SIG-M5 treated with dmso at 0.1 percent for 504 hours (cell line): ENCODE data around the gene AMACR.
"Not testable (repeated sequence)": the region's sequence is repeated elsewhere in the genome, so short reads cannot be mapped to it uniquely, and the experiment has no call there.

ENCODE experiments used
- DNase-seq: peaks from one replicate; lab custom pipeline; 2025; ENCODE audit not compliant: unreplicated experiment; lab: John Stamatoyannopoulos, UW

Gene AMACR

DNA sequence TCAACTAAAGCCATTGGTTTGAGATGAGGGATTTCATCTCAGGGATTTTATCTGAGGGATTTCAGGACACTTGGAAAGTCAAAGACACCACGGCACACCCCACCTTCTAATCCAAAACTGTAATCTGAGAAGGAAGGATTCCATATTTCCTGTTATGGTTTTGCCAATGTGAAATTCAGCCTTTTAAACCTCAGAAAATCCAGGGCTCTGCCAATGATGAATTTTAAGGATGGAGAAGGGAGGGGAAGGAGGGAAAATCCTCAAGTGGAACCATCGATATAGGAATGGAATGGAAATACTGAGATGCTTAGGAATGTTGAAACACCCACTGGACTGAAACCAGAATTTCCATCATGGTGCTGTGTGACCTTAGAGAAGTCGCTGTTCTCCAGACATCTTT lies 29.9 kb upstream of the AMACR start:
- DNase-seq: no peak

DNA sequence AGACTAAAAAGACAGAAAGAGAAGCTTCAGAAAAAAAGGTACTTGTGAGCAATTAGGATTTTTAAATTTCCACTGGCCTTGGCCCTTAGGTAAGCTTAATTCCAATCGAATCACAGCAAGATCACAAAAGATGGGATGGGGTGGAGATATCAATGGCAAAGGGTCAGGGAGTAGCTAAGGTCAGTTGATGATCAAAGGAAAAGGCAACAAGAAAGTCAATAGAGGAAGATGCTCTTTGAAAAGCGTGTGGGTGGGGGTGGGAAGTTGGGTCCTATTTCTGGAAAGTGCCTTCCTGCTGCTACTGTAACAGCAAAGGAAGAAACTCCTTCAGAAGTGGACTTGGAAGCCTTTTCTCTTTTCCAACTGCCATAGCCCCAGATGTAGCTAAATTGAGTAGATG lies 27.9 kb upstream of the AMACR start:
- no peak for DNase-seq

DNA sequence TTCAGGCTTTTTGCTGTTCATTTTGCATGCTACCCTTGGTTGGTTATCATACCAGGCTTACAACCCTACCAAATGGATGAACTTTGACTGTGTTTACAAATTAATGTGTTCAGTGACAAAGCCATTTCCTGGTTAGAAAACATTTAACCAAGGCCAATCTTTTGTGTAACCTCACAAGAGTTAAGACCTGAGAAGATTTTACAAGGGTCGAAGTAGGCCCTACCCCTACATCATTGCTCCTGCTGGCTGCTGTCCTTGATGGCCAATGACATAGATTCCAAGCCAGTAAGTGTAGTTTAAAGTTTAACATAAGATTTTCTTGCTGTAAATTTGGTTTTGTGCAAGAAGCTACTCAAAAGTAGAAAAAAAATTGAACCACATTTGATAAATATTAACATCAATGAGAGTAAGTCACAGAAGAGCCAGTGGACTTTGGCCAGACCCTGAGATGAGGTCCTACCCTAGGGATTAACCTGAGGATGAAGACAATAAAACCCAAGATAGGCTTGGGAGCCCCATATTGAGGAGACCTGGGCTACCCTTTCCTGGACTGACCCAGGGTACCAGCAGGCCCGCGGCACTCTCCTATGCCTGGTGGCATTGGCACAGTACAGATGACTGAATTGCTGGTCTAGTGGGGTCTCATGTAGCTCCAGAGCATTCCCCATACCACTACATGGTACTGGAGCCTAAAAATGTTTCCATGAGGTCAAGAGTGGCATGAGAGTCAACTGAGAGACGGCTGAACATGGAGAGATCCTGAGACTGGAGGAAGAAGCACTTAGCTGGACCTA lies 26.9 kb upstream of the AMACR start:
- DNase-seq: no peak

DNA sequence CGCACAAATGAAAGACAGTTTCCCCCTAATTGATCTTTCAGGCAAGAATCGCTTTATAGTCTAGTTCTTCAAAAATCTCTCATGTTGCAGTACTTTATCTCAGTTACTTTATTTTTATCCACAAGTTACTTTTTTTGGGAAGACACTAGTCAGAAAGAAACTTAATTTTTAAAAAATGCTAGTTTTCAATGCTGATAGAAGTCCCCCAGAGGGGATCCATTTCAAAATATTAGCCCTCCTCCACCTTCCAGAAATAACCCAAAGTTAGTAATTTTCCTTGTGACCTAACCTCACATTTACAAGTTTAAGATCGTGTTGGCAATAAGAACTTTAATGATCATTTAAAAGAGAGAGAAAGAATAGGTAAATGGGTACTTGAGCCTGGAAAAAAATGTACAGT lies 24.1 kb upstream of the AMACR start:
- DNase-seq: no peak

DNA sequence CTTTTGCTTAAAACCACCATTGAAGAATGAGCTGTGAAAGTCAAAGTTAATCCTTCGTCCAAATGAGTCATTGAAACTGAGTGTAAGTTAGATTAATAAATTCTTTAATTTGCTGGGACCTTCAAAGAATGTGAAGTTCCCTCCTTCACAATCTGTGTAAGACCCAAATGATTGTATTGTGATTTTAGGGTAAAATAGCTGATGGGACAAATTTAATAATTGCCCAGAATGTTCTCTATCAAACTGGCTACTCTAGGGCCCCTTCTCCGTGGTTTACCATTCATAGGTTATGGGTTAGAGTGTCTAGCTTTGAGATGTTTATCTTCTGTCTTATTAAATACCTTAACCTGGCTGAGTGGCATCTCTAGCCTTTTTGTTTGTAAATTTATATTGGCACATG lies 23.3 kb upstream of the AMACR start:
- DNase-seq: no peak

DNA sequence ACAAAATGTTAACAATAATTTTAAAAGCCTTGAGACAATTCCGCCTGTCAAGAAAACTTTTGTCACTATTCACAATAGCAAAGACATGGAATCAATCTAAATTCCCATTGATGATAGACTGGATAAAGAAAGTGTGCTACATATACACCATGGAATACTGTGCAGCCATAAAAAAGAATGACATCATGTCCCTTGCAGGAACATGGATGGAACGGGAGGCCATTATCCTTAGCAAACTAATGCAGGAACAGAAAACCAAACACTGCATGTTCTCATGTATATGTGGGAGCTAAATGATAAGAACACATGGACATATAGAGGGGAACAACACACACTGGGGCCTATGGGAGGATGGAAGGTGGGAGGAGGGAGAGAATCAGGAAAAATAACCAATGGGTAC lies 22.7 kb upstream of the AMACR start:
- DNase-seq: not testable (repeated sequence)

DNA sequence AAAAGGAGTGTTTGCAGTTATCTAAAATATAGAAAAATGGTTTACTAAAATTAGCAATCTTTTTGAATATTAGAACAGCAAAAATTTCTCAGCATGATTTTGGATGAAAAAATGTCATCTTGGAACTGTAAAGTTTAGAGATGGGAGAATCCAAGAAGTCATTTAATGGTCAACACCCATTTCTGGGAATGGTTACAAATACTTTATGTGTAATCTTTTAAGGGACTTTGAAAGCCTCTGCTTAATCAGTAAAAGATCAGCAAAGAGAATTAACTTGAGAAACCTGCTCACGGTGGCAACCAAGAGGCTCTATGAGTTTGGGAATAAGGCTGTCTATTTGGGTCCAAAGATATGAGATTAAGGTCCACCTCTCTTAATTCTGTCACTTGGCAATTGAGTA lies 22.2 kb upstream of the AMACR start:
- no peak for DNase-seq

DNA sequence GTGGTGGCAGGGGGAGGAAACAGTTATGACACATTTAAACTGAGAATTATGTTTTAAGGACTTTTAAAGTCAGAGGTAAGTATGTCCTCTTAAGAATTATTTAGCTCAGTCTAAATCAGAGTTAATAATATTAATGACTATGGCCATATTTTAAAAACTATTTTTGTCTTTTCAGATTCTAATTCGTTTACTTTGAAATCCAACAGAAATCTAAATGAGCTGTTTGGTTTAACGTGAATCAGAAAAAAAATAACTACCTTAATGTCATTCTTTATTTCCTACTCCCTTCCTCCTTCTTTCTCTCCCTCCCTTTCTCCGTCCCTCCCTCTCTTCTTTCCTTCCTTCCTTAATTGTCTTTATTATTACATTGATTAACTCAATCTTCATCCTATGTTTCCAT lies 20.5 kb upstream of the AMACR start:
- no peak for DNase-seq

DNA sequence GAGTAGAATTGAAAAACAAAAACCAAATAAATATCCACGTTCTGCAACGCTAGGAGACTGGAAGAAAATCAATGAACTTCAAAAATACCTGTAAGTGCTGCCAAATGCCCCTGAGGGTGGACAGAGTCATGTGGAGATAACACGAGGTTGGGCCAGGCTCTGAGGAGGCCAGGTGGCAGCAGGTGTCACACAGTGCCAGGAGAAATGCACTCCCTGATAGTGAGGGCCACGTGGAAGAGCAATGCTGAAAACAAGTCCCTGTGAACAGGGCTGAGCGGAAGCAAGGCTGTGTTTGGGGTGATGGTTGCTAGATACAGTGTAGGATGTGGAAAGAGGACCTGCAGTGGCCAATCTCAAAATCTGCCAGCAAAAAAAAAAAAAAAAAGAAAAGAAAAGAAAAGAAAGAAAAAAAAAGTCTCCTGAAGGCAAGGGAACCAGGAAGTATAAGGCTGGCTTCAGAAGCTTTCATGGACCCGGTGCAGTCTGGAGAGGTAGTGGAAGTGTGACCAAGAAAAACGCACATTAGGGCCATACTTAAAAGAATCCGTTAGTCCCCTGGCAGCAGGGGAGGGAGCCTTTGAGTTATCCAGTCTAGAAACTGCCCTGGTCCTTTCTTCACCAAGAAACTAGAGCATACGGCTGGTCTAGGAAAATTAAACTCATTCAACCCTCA lies 18.4 kb upstream of the AMACR start:
- DNase-seq: no peak

DNA sequence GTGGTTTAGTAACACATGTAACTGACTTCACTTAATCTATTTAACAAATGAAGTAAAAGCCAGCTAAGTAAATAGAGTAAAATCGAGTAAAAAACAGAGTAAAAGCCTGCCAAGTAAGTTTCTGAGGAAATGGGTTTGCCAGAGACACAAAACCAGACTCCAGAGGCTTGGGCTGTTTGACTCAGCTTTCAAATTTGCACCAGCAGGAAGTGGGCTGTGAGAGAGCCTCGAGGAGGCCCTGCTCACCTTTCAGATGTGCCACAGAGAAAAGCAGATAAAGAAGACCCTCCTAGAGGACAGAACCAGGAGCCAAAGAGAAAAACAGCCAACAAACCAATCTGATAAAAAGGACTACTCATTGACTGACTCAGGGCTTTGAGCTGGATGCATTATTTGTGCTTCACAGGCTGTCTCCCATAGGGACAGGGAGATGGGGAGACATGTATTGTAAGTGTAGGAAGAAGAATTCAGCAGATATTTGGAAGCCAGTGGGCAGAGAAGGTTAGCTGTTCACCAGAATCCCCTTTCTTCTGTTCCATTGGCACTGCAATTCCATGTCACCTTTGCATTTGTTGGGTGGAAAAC lies 14.4 kb upstream of the AMACR start:
- no peak for DNase-seq

DNA sequence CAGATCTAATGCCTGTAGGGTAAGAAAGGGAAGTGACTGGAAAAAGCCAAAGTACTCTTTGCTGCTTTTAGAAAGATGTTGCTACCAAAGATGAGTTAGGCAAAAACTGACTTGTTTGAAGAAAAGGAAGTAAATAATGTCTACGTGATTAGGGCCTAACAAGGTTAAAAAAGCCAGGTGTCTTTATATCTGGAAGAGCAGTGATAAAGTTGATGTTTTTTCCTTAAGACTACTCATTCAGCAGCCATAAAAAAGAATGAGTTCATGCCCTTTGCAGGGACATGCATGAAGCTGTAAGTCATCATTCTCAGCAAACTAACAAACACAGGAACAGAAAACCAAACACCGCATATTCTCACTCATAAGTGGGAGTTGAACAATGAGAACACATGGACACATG lies 13.5 kb upstream of the AMACR start:
- DNase-seq: no peak

DNA sequence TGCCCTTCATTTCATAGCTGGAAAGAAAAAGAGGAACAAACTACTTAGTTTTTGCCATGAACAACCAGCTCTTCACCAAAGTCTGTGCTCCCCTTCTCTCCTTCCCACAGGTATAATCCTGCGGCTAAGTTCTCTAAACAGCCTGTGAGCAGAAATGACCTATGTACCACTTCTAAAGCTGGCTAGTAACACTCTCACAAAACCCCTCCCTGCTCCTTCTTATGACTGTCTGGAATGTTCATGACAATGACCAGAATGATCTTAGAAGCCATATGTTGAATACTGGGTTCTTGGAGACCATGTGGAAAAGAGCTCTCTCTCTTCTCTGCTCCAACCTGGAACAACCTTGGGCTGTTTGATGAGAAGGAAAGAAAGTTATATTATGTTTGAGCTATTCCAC lies 12.9 kb upstream of the AMACR start:
- no peak for DNase-seq

DNA sequence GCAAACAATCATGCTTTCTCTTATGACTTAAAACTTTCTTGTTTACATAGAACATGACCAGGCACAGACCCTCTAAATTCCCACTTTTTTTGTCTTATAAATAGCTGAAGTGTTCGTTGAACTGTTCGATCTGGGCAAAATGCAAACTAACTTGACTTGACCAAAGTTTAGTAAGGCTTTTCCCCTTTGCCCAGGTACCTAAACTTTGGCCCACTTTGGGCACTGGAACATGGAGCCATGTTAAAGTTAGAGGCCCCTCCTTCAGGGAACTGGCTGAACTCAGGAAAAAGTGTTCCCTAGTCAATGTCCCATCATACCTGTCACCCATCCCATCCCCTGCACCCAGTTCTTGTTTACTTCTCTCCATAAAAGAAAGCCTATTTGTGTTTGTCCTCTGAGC lies 9.4 kb upstream of the AMACR start:
- DNase-seq: no peak

DNA sequence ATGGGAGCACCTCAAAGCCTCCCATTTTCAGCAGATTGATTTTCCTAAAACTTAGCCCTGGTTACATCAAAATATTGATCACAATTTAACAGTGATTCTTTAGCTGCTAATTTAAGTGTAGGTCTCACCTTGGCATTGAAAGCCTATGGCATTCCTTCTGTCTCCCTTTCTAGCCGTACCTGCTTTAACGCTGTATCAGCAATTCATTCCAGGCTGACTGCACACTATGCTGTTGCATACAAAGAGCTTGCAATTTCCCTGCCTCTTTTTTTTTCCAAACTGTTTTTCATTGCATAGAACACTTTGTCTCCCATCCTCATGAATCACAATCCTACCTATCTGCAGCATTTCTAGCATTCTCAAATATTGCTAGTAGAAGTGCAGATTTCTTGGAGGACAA lies 8.9 kb upstream of the AMACR start:
- no peak for DNase-seq

DNA sequence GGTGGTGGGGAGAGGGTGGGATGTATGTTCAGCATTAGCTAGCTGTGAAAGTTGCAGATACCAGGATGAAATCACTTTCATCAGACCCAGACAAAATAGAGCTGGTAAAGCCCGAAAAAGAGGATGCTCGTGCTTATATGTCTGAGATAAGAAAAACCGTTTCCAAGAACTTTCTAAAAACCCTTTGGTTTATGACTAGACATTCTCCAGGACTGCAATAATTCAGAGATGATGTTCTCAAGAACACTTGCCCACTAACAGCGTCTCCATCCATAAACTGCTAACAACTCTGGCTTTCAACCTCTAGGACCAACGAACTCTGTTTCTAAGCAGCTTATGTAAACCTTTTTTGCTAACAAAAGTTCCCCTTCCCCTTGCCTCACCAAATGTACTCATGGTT lies 8.4 kb upstream of the AMACR start:
- no peak for DNase-seq

DNA sequence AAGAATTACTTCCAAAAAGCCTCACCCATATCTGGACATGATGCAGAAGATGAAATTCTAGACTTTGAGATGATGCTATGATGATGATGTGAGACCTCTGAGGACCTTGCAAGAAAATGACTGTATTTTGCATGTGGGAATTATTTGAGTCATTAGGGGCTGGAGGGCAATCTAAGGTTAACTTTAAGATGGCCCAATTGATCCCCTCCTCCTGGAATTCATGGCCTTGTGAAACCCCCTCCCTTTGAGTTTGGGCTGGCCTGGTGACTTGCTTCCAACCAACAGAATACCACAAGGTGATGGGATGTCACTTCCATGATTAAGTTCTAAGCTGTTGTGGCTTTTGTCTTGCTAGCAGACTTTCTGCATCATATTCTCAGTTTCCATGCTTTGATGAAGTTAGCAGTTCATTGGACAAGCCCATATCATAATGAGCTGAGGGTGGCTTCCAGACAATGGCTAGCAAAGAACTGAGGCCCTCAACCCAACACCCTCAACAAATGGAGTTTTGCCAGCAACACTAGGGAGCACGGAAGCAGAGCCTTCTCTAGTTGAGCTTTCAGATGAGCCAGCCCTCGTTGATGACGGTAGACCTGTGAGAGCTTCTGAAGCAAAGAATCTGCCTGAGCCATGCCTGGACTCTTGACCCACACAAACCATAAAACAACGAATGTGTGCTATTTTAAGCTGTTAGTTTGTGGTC lies 7.4 kb upstream of the AMACR start:
- DNase-seq: no peak

DNA sequence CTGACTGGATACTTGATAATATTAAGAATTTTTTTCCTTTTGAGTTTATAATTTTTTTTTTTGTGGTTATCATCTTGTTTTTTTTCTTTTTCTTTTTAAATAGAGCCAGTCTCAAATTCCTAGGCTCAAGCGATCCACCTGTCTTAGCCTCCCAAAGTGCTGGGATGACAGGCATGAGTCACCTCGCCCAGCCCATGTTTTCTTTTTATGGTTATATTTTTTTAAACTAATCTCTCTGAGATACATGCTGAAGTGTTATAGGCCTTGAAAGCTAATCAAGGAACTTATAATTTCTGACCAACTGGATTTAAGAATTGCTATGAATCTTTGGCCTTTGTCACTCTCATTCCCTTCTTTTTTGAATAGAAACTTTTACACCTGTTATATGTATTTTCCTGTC lies 6.8 kb upstream of the AMACR start:
- no peak for DNase-seq

DNA sequence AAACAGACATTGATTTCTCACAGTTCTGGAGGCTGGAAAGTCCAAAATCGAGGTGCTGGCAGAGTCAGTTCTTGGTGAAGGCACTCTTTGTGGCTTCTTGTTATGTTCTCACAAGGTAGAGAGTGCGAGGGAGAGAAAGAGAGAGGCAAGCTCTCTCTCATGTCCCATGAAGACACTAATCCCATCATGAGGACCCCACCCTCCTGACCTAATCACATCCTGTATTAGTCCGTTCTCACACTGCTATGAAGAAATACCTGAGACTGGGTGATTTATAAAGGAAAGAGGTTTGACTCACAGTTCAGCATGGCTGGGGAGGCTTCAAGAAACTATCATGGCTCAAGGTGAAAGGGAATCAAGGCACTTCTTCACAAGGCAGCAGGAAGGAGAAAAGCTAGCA lies 5.7 kb upstream of the AMACR start:
- no peak for DNase-seq

DNA sequence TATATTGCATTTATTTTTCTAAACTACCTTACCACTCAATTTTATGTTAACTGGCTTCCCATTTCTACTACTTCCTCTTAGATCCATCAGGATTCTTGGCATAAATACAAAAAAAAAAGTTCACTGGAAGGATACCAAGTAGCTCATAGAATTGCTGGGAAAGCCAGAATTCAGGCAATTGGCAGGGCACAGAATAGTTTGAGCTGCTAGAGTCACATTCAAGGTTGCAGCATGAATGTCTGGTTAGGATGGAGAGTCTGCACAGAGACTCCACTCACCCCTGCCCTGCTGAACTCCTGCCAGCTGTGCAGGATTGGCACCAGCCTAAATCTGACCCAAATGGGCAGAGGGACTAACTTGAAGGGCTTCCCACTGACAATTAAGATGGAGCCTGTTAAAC lies 4.9 kb upstream of the AMACR start:
- DNase-seq: no peak

DNA sequence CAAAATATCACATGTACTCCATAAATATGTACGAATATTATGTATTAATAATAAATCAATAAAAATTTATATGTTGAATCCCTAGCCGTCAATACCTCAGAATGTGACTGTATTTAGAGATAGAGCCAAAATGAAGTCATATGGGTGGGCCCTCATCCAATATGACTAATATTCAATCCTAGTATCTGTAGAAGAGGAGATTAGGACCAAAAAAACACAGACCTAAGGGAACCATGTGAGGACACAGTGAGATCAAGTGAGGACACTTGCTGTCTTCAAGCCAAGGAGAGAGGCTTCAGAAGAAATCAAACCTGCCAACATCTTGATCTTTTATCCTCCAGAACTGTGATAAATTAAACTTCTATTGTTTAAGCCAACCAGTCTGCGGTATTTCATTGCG lies 3.7 kb upstream of the AMACR start:
- no peak for DNase-seq

DNA sequence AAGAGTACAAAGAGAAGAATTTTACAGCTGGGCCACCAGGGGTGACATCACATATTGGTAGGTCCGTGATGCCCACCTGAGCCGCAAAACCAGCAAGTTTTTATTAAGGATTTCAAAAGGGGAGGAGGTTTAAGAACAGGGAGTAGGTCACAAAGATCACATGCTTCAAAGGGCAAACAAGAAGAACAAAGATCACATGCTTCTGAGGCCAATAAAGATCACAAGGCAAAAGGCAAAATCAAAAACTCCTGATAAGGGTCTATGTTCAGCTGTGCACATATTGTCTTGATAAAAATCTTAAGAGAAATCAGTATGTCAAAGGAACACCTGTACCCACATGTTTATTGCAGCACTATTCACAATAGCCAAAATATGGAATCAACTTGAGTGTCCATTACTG lies 2.3 kb upstream of the AMACR start:
- DNase-seq: not testable (repeated sequence)

DNA sequence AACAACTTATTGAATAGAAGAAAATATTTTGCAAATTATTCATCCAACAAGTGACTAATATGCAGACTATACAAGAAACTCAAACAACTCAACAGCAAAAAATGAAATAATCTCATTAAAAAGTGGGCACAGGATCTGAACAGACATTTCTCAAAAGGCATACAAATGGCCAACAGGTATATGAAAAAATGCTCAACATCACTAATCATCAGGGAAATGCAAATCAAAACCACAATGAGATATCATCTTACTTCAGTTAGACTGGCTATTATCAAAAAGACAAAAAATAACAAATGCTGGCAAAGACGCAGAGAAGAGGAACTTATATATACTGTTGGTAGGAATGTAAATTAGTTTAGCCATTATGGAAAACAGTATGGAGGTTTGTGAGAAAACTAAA lies 1.8 kb upstream of the AMACR start:
- no peak for DNase-seq
